ENCODE data around the gene ABCC10.
A peak's percentile ranks its signal among the peaks of the same experiment; 100 is the strongest.
"Not testable (repeated sequence)": the region's sequence is repeated elsewhere in the genome, so short reads cannot be mapped to it uniquely, and the experiment has no call there.

Gene ABCC10

GRCh38 chr6:43427406-43428111, at the start of gene ABCC10:
TSS of gene ABCC10 (plus strand) at chr6:43427541. CDS start at chr6:43427979, 438 bp downstream.
- DNase-seq (ENCODE audit: low spot score), result peak; percentile 96

GRCh38 chr6:43377710-43378229, 49.6 kb upstream of the ABCC10 start:
- DNase-seq (ENCODE audit: low spot score), result no peak

- no peak for DNase-seq (ENCODE audit: low spot score)
Measured at GRCh38 chr6:43378631-43379030, 48.7 kb upstream of the ABCC10 start.

GRCh38 chr6:43380858-43381257, 46.5 kb upstream of the ABCC10 start:
- DNase-seq (ENCODE audit: low spot score), result not testable (repeated sequence)

- no peak for DNase-seq (ENCODE audit: low spot score)
Measured at GRCh38 chr6:43383021-43383667, 44.2 kb upstream of the ABCC10 start.

- peak; percentile 24 for DNase-seq (ENCODE audit: low spot score)
Measured at GRCh38 chr6:43386492-43386891, 40.8 kb upstream of the ABCC10 start.

GRCh38 chr6:43389730-43390295, 37.5 kb upstream of the ABCC10 start:
- no peak for DNase-seq (ENCODE audit: low spot score)

GRCh38 chr6:43390753-43391439, 36.4 kb upstream of the ABCC10 start:
- DNase-seq (ENCODE audit: low spot score), result not testable (repeated sequence)

- no peak for DNase-seq (ENCODE audit: low spot score)
Measured at GRCh38 chr6:43391440-43392031, 35.8 kb upstream of the ABCC10 start.

- DNase-seq (ENCODE audit: low spot score), result not testable (repeated sequence)
Measured at GRCh38 chr6:43393133-43393532, 34.2 kb upstream of the ABCC10 start.

GRCh38 chr6:43393602-43394001, 33.7 kb upstream of the ABCC10 start:
- no peak for DNase-seq (ENCODE audit: low spot score)

- DNase-seq (ENCODE audit: low spot score), result no peak
Measured at GRCh38 chr6:43394982-43395381, 32.4 kb upstream of the ABCC10 start.

GRCh38 chr6:43395776-43396175, 31.6 kb upstream of the ABCC10 start:
- DNase-seq (ENCODE audit: low spot score), result peak; percentile 11

GRCh38 chr6:43396408-43397149, 30.8 kb upstream of the ABCC10 start:
- DNase-seq (ENCODE audit: low spot score), result no peak

- DNase-seq (ENCODE audit: low spot score), result no peak
Measured at GRCh38 chr6:43399932-43400487, 27.3 kb upstream of the ABCC10 start.

GRCh38 chr6:43401730-43402129, 25.6 kb upstream of the ABCC10 start:
- no peak for DNase-seq (ENCODE audit: low spot score)

GRCh38 chr6:43402820-43403219, 24.5 kb upstream of the ABCC10 start:
- no peak for DNase-seq (ENCODE audit: low spot score)

- DNase-seq (ENCODE audit: low spot score), result no peak
Measured at GRCh38 chr6:43405354-43405753, 22.0 kb upstream of the ABCC10 start.

GRCh38 chr6:43407296-43407695, 20.0 kb upstream of the ABCC10 start:
- no peak for DNase-seq (ENCODE audit: low spot score)

- no peak for DNase-seq (ENCODE audit: low spot score)
Measured at GRCh38 chr6:43408259-43408658, 19.1 kb upstream of the ABCC10 start.

GRCh38 chr6:43410776-43411175, 16.6 kb upstream of the ABCC10 start:
- not testable (repeated sequence) for DNase-seq (ENCODE audit: low spot score)
